Measurements from ENCODE around the gene TMPRSS9.
A peak's percentile ranks its signal among the peaks of the same experiment; 100 is the strongest.

TMPRSS9 gene

GRCh38 chr19:2425622-2426581 lies 65.8 kb downstream of the TMPRSS9 start:
- Mint-ChIP-seq H3K9me3 (no peaks in the 10 kb centered on the region), H3K4me3 (peak overlapping the region; percentile 93), H3K27me3 (ENCODE audit: low read depth) (no peaks in the 10 kb centered on the region), H3K4me1 (ENCODE audit: low read depth) (peaks cover 6% of the 10 kb centered on the region), H3K27ac (peak overlapping the region; percentile 94), H3K36me3 (ENCODE audit: low read depth) (peaks cover 15% of the 10 kb centered on the region)
- DNase-seq (ENCODE audit: low spot score), result no peak

DNA sequence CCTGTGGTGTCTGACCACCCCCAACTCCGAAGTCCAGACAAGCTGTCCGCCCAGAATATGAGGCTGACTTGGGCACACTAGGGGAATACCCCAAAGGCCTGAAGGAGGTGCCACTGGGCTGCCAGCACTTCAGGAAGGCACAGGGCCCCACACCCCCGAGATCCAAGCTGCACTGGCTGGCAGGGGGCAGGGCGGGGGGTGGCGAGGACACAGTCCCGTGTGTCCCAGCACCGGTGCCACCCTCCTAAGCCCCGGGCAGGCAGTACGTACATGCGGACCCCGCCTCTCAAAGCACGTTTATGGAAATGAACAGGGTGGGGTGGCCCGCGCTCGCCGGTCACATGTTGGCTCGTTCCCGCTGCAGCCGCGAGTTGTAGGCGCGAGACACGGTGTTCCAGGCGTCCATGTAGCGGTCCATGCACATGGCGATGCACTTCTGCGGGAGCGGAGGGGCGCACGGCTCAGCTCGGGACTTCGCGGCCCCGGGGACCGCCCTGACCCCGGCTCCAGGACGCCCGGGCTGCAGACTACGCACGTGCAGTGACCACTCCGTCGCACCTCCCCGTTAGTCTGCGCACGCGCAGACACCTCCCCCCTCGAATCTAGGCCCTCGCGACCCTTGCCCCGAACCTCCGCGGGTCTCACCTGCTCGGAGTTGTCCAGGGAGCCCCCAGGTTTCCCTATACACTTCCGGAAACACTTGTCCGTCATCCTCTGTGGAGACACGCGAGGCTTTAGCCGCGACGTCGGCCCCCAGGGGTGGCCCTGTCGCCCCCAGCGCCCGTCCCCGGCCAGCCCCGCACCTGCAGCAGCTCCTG lies 66.8 kb downstream of the TMPRSS9 start:
- H3K9me3 Mint-ChIP-seq, result no peaks in the 10 kb centered on the region
- peak overlapping the region; percentile 94 for H3K27ac Mint-ChIP-seq
- peak; percentile 35 for DNase-seq (ENCODE audit: low spot score)
- no peaks in the 10 kb centered on the region for H3K27me3 Mint-ChIP-seq (ENCODE audit: low read depth)
- peaks cover 6% of the 10 kb centered on the region for H3K4me1 Mint-ChIP-seq (ENCODE audit: low read depth)
- H3K36me3 Mint-ChIP-seq (ENCODE audit: low read depth), result peaks cover 19% of the 10 kb centered on the region
- peak overlapping the region; percentile 93 for H3K4me3 Mint-ChIP-seq

- H3K27ac Mint-ChIP-seq, result peak within 1 kb of the TSS; percentile 94
- H3K27me3 Mint-ChIP-seq (ENCODE audit: low read depth), result no peaks in the 10 kb centered on the region
- H3K4me3 Mint-ChIP-seq, result peak within 1 kb of the TSS; percentile 93
- H3K9me3 Mint-ChIP-seq, result no peaks in the 10 kb centered on the region
- peaks cover 19% of the 10 kb centered on the region for H3K36me3 Mint-ChIP-seq (ENCODE audit: low read depth)
- H3K4me1 Mint-ChIP-seq (ENCODE audit: low read depth), result peaks cover 6% of the 10 kb centered on the region
- peak; percentile 98 for DNase-seq (ENCODE audit: low spot score)
Observed at GRCh38 chr19:2427429-2428320, 67.6 kb downstream of the TMPRSS9 start, which contains the start of gene TIMM13. TIMM13 (minus strand) TSS chr19:2427586; CDS start chr19:2427533, 53 bp downstream.

- H3K4me3 Mint-ChIP-seq, result no peak overlapping the region
- H3K4me1 Mint-ChIP-seq (ENCODE audit: low read depth), result peaks cover 6% of the 10 kb centered on the region
- no peak for DNase-seq (ENCODE audit: low spot score)
- no peaks in the 10 kb centered on the region for H3K27me3 Mint-ChIP-seq (ENCODE audit: low read depth)
- H3K9me3 Mint-ChIP-seq, result no peaks in the 10 kb centered on the region
- peak overlapping the region; percentile 94 for H3K27ac Mint-ChIP-seq
- peaks cover 19% of the 10 kb centered on the region for H3K36me3 Mint-ChIP-seq (ENCODE audit: low read depth)
Observed at GRCh38 chr19:2428321-2428690, 68.2 kb downstream of the TMPRSS9 start.

DNA sequence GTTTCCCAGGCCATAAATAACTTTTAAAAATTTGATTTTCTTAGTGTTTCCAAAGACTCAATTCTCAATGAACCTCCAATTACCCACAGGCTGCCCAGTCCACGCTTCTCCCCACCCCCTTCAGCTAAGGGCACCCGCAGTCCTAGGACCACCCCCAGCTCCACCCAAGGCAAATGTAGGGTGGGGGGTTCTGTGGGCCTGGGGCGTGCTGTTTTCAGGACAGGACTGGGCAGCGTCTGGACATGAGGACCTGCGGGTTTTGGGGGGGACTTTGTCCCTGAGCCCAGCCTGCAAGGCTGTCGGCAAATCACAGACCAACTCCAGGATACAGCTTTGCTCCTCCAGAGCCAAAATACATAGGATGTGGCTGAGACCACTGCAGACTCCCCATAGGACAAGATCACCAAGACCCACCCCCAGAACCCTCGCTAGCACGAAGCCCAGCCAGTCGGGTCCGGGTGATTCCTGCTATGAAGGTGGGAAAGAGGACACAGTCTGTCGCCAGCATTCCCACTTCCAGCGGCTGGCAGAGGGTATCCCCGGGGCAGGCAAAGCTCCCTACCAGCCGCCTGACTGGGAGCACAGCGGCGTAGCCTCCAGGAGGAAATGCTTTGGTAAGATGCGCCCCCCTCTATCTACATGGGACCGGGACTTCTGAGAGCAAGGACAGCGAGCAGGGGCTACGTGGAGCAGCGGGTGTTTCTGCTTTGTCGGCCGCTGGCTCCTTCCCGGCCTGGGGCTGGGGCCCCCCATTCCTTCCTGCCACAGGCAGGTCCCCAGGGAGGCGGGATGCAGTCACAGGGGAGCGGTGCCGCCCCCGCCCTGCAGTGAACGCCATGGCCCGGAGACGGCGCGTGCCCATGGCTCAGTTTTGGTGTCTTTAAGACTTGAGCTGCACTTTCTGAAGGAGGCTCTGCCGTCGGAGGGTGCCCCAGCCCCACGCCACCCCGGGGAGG lies 69.0 kb downstream of the TMPRSS9 start:
- peaks cover 19% of the 10 kb centered on the region for H3K36me3 Mint-ChIP-seq (ENCODE audit: low read depth)
- no peaks in the 10 kb centered on the region for H3K9me3 Mint-ChIP-seq
- no peaks in the 10 kb centered on the region for H3K27me3 Mint-ChIP-seq (ENCODE audit: low read depth)
- H3K4me3 Mint-ChIP-seq, result no peak overlapping the region
- H3K27ac Mint-ChIP-seq, result peak overlapping the region; percentile 3
- no peak for DNase-seq (ENCODE audit: low spot score)
- peaks cover 6% of the 10 kb centered on the region for H3K4me1 Mint-ChIP-seq (ENCODE audit: low read depth)

GRCh38 chr19:2429917-2430535 lies 70.0 kb downstream of the TMPRSS9 start:
- no peak for DNase-seq (ENCODE audit: low spot score)
- H3K9me3 Mint-ChIP-seq, result no peaks in the 10 kb centered on the region
- H3K4me3 Mint-ChIP-seq, result no peak overlapping the region
- H3K4me1 Mint-ChIP-seq (ENCODE audit: low read depth), result peaks cover 6% of the 10 kb centered on the region
- peaks cover 22% of the 10 kb centered on the region for H3K36me3 Mint-ChIP-seq (ENCODE audit: low read depth)
- no peaks in the 10 kb centered on the region for H3K27me3 Mint-ChIP-seq (ENCODE audit: low read depth)
- H3K27ac Mint-ChIP-seq, result no peak overlapping the region

DNA sequence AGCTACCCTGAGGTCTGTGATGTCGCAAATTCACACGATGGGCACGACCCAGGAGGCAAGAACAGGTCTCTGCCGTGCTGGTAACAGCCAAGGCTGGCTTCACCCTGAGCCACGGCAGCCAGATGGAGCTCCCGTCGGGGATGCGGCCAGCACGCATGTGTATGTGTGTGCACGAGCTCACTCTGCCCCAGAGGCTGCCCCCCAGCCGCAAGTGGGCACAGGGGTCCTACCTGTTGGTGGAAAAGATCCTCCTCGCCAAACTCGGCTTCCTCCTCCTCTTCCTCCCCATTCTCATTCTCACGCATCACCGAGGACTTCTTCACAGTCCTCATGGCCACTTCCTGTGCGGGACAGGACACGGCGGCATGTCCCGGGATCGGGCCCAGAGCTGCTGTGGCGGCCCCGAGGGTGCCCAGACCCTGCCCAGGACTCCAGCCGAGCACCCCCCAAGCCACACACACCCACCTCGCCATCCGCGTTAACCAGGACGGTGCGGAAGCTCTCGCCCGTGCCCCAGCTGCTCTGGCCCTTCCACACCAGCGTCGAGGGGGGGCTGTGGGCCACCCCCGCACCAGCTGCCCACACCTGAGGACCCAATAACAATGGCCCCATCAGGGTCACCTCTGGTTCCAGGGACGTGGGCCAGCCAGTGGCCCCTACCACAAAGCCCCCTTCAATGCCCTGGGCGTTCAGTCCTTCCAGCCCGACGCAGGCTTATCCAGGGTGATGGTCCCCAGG lies 71.4 kb downstream of the TMPRSS9 start:
- no peak overlapping the region for H3K27ac Mint-ChIP-seq
- peaks cover 28% of the 10 kb centered on the region for H3K36me3 Mint-ChIP-seq (ENCODE audit: low read depth)
- DNase-seq (ENCODE audit: low spot score), result no peak
- H3K27me3 Mint-ChIP-seq (ENCODE audit: low read depth), result no peaks in the 10 kb centered on the region
- no peaks in the 10 kb centered on the region for H3K9me3 Mint-ChIP-seq
- peaks cover 5% of the 10 kb centered on the region for H3K4me1 Mint-ChIP-seq (ENCODE audit: low read depth)
- H3K4me3 Mint-ChIP-seq, result no peak overlapping the region

- peaks cover 3% of the 10 kb centered on the region for H3K4me1 Mint-ChIP-seq (ENCODE audit: low read depth)
- no peak overlapping the region for H3K27ac Mint-ChIP-seq
- H3K9me3 Mint-ChIP-seq, result no peaks in the 10 kb centered on the region
- peaks cover 27% of the 10 kb centered on the region for H3K36me3 Mint-ChIP-seq (ENCODE audit: low read depth)
- no peak overlapping the region for H3K4me3 Mint-ChIP-seq
- DNase-seq (ENCODE audit: low spot score), result no peak
- H3K27me3 Mint-ChIP-seq (ENCODE audit: low read depth), result no peaks in the 10 kb centered on the region
Observed at GRCh38 chr19:2432131-2432848, 72.2 kb downstream of the TMPRSS9 start.

DNA sequence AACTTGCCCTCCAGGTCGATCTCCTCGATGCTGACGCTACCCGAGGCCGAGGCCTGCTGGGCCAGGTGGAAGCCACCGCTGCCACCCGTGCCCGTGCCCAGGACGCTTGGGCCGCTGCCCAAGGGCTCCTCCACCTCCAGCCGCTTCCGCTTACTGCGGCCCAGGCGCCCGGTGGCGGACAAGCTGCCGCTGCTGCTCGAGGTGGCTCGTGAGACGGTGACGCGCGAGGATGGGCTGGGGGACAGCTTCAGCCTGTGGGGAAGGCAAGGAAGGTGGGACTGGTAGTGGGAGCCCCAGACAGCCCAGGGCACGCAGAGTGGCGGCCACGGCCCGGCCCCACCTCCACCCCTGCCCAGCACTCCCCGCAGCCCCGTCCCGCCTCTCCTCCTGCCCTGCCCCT lies 73.8 kb downstream of the TMPRSS9 start:
- Mint-ChIP-seq H3K4me1 (ENCODE audit: low read depth) (no peaks in the 10 kb centered on the region), H3K36me3 (ENCODE audit: low read depth) (peaks cover 23% of the 10 kb centered on the region), H3K4me3 (no peak overlapping the region), H3K27ac (no peak overlapping the region), H3K9me3 (no peaks in the 10 kb centered on the region), H3K27me3 (ENCODE audit: low read depth) (no peaks in the 10 kb centered on the region)
- DNase-seq (ENCODE audit: low spot score), result no peak

- H3K9me3 Mint-ChIP-seq, result no peaks in the 10 kb centered on the region
- no peaks in the 10 kb centered on the region for H3K4me1 Mint-ChIP-seq (ENCODE audit: low read depth)
- H3K27ac Mint-ChIP-seq, result no peak overlapping the region
- no peaks in the 10 kb centered on the region for H3K27me3 Mint-ChIP-seq (ENCODE audit: low read depth)
- H3K4me3 Mint-ChIP-seq, result no peak overlapping the region
- peaks cover 23% of the 10 kb centered on the region for H3K36me3 Mint-ChIP-seq (ENCODE audit: low read depth)
- no peak for DNase-seq (ENCODE audit: low spot score)
Observed at GRCh38 chr19:2434267-2434666, 74.2 kb downstream of the TMPRSS9 start.

GRCh38 chr19:2434721-2435265 lies 74.7 kb downstream of the TMPRSS9 start:
- no peak overlapping the region for H3K4me3 Mint-ChIP-seq
- no peak overlapping the region for H3K27ac Mint-ChIP-seq
- H3K27me3 Mint-ChIP-seq (ENCODE audit: low read depth), result no peaks in the 10 kb centered on the region
- H3K4me1 Mint-ChIP-seq (ENCODE audit: low read depth), result no peaks in the 10 kb centered on the region
- DNase-seq (ENCODE audit: low spot score), result no peak
- no peaks in the 10 kb centered on the region for H3K9me3 Mint-ChIP-seq
- peaks cover 21% of the 10 kb centered on the region for H3K36me3 Mint-ChIP-seq (ENCODE audit: low read depth)

Measured in T-helper 2 cell treated with Interferon-gamma antibody and Interleukin-4, amounts not matched to agents 5 μg/mL and 100 μg/mL, for 36 hours (primary cell).